ENCODE data around the gene CREB3L2. TPM values are rescaled to one million over a fixed set of nuclear protein-coding genes. Genes with fewer than 3 reads are reported as not detected.

CREB3L2 gene
- total and polyA plus RNA-seq, 2 of the 13 experiments (the other 11 are each of a cell fraction or from before 2014, with no cell fraction given) = 22.1 to 41.1 TPM

GRCh38 chr7:137992550-137993394 lies 9.1 kb downstream of the CREB3L2 start (continued):
- TF ChIP-seq, protein P1, sequence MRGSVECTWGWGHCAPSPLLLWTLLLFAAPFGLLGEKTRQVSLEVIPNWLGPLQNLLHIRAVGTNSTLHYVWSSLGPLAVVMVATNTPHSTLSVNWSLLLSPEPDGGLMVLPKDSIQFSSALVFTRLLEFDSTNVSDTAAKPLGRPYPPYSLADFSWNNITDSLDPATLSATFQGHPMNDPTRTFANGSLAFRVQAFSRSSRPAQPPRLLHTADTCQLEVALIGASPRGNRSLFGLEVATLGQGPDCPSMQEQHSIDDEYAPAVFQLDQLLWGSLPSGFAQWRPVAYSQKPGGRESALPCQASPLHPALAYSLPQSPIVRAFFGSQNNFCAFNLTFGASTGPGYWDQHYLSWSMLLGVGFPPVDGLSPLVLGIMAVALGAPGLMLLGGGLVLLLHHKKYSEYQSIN (CRISPR knock-in tag; IDR thresholded peaks at IDR 0.05; ENCODE audit: borderline replicate concordance) = no peak
- TF ChIP-seq MEF2D (CRISPR knock-in tag; IDR thresholded peaks at IDR 0.05) (no peak), MAFG (CRISPR knock-in tag; IDR thresholded peaks at IDR 0.05) (no peak), ZNF558 (CRISPR knock-in tag; IDR thresholded peaks at IDR 0.05; ENCODE audit: borderline replicate concordance) (no peak), GLI4 (CRISPR knock-in tag; IDR thresholded peaks at IDR 0.05; ENCODE audit: borderline replicate concordance) (no peak), FOXM1 (CRISPR knock-in tag; IDR thresholded peaks at IDR 0.05) (no peak), ZKSCAN1 (IDR thresholded peaks at IDR 0.05; ENCODE audit: low read length) (no peak), AGO2 (optimal IDR thresholded peaks at IDR 0.05; ENCODE audit: low read depth, low read length) (no peak), BCLAF1 (IDR thresholded peaks at IDR 0.05) (no peak), NR2C2 (CRISPR knock-in tag; IDR thresholded peaks at IDR 0.05; ENCODE audit: borderline replicate concordance) (0 out of 2 replicates have a peak, but pooled peaks have one; percentile 14), NONO (IDR thresholded peaks at IDR 0.05) (no peak), NONO (CRISPR knock-in tag; conservative IDR thresholded peaks at IDR 0.05) (0 out of 2 replicates have a peak, but pooled peaks have one; percentile 11), FIP1L1 (IDR thresholded peaks at IDR 0.05; ENCODE audit: borderline replicate concordance, insufficient read depth, low read depth, low read length) (no peak), ZFP37 (CRISPR knock-in tag; IDR thresholded peaks at IDR 0.05; ENCODE audit: borderline replicate concordance) (no peak)
- TF ChIP-seq, protein P2, sequence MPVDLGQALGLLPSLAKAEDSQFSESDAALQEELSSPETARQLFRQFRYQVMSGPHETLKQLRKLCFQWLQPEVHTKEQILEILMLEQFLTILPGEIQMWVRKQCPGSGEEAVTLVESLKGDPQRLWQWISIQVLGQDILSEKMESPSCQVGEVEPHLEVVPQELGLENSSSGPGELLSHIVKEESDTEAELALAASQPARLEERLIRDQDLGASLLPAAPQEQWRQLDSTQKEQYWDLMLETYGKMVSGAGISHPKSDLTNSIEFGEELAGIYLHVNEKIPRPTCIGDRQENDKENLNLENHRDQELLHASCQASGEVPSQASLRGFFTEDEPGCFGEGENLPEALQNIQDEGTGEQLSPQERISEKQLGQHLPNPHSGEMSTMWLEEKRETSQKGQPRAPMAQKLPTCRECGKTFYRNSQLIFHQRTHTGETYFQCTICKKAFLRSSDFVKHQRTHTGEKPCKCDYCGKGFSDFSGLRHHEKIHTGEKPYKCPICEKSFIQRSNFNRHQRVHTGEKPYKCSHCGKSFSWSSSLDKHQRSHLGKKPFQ (CRISPR knock-in tag; IDR thresholded peaks at IDR 0.05; ENCODE audit: insufficient replicate concordance) = no peak
- TF ChIP-seq, protein P3, sequence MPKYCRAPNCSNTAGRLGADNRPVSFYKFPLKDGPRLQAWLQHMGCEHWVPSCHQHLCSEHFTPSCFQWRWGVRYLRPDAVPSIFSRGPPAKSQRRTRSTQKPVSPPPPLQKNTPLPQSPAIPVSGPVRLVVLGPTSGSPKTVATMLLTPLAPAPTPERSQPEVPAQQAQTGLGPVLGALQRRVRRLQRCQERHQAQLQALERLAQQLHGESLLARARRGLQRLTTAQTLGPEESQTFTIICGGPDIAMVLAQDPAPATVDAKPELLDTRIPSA (CRISPR knock-in tag; IDR thresholded peaks at IDR 0.05; ENCODE audit: borderline replicate concordance) = no peak
- TF ChIP-seq, protein P4, sequence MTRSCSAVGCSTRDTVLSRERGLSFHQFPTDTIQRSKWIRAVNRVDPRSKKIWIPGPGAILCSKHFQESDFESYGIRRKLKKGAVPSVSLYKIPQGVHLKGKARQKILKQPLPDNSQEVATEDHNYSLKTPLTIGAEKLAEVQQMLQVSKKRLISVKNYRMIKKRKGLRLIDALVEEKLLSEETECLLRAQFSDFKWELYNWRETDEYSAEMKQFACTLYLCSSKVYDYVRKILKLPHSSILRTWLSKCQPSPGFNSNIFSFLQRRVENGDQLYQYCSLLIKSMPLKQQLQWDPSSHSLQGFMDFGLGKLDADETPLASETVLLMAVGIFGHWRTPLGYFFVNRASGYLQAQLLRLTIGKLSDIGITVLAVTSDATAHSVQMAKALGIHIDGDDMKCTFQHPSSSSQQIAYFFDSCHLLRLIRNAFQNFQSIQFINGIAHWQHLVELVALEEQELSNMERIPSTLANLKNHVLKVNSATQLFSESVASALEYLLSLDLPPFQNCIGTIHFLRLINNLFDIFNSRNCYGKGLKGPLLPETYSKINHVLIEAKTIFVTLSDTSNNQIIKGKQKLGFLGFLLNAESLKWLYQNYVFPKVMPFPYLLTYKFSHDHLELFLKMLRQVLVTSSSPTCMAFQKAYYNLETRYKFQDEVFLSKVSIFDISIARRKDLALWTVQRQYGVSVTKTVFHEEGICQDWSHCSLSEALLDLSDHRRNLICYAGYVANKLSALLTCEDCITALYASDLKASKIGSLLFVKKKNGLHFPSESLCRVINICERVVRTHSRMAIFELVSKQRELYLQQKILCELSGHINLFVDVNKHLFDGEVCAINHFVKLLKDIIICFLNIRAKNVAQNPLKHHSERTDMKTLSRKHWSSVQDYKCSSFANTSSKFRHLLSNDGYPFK (CRISPR knock-in tag; IDR thresholded peaks at IDR 0.05; ENCODE audit: borderline replicate concordance) = no peak
